Uterus (tissue), 2 donors: Measurements from ENCODE around the gene KCTD1.

Experiments used
- CTCF ChIP-seq, 4 experiments: fragments of 200-600 bp in 2 of 4; fragments of 450-650 bp in 2 of 4; sonication (generic) in 2 of 4; IDR thresholded peaks; one replicate each; pipeline ENCODE4 v1.5.1; 2016 to 2019; ENCODE audit warnings: antibody characterized with exemption in 4 of 4, mild to moderate bottlenecking in 2 of 4, moderate library complexity in 1 of 4
- POLR2A ChIP-seq, 2 donors: fragments of 450-650 bp; IDR thresholded peaks; one replicate each; pipeline ENCODE4 v1.6.1; 2016; ENCODE audit warnings: antibody characterized with exemption in 2 of 2, mild to moderate bottlenecking in 1 of 2, moderate library complexity in 1 of 2

DNA sequence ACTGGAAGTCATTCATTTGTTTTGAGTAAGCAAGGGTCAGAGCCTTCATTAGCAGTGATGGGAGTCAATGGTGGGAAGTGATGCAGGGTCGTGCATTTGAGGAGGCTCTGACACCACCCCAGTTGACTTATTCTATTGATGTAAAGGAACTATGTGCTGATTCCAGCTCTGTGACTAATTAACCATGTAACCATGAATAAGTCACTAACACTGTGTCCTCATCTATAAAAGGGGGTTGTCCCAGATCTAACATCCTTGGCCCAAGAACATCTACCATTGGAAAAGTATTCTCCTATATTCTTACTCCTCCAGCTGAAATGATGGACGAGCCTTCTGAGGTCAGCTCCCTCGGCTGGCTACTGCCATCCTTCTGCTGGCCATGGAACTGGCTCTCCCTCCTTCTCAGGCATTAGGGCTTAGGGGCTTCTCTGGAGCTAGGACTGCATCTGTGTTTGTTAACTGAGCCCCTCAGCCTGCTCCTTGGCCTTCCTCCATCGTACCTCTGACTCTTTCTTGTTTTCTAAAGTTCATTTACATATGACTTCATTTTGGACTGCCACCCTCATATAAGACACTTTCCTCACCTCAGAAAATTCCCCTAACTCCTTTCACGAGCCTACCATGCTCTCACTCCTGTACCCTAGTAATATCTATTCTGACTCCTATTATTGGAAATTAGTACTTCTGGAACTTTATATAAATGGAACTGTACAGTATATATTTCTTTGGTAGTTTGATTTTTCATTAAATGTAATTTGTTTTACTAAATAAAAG, 115.5 kb downstream of the KCTD1 start:
- no peak for TF ChIP-seq CTCF (IDR thresholded peaks at IDR 0.05)
- no peak for TF ChIP-seq POLR2A (IDR thresholded peaks at IDR 0.05)
